ENCODE measurements around the gene POLR3A. TPM values are rescaled to one million over a fixed set of nuclear protein-coding genes. Genes with fewer than 3 reads are reported as not detected.

POLR3A gene
- total and polyA plus RNA-seq, 2 of the 13 experiments (the other 11 are each of a cell fraction or from before 2014, with no cell fraction given) = 13.6 to 19.2 TPM

GRCh38 chr10:77970869-77971803, 58.2 kb downstream of the POLR3A start (continued):
- TF ChIP-seq ZNF224 (CRISPR knock-in tag; IDR thresholded peaks at IDR 0.05) (no peak), MEIS1 (CRISPR knock-in tag; IDR thresholded peaks at IDR 0.05; ENCODE audit: borderline replicate concordance) (peak; percentile 69; the same call in 1 of the 2 replicates), MAX (IDR thresholded peaks at IDR 0.05) (peak; percentile 86), TCF7 (IDR thresholded peaks at IDR 0.05; ENCODE audit: low read depth) (0 out of 2 replicates have a peak, but pooled peaks have one; percentile 44), ZBTB20 (CRISPR knock-in tag; IDR thresholded peaks at IDR 0.05; ENCODE audit: borderline replicate concordance, low read depth) (peak; percentile 50; the same call in 1 of the 2 replicates), ZEB1 (IDR thresholded peaks at IDR 0.05; ENCODE audit: insufficient replicate concordance, low read depth) (no peak), ZNF691 (CRISPR knock-in tag; IDR thresholded peaks at IDR 0.05; ENCODE audit: borderline replicate concordance, low read depth) (peak; percentile 29; the same call in 1 of the 2 replicates), GZF1 (CRISPR knock-in tag; IDR thresholded peaks at IDR 0.05) (0 out of 2 replicates have a peak, but pooled peaks have one; percentile 27), MTERF4 (CRISPR knock-in tag; IDR thresholded peaks at IDR 0.05) (no peak), ZNF619 (CRISPR knock-in tag; IDR thresholded peaks at IDR 0.05) (no peak), HNF4A (CRISPR knock-in tag; IDR thresholded peaks at IDR 0.05) (peak; percentile 76), CEBPG (CRISPR knock-in tag; IDR thresholded peaks at IDR 0.05) (peak; percentile 46; the same call in 1 of the 2 replicates), MEF2D (CRISPR knock-in tag; IDR thresholded peaks at IDR 0.05) (peak; percentile 100), TARDBP (CRISPR knock-in tag; IDR thresholded peaks at IDR 0.05) (peak; percentile 64; the same call in 1 of the 2 replicates), MYNN (CRISPR knock-in tag; IDR thresholded peaks at IDR 0.05; ENCODE audit: low read depth) (no peak), ISL2 (CRISPR knock-in tag; IDR thresholded peaks at IDR 0.05) (peak; percentile 74; the same call in 1 of the 2 replicates), FOXJ3 (CRISPR knock-in tag; IDR thresholded peaks at IDR 0.05; ENCODE audit: borderline replicate concordance) (peak; percentile 46; the same call in 1 of the 2 replicates), ZNF800 (CRISPR knock-in tag; IDR thresholded peaks at IDR 0.05) (peak; percentile 40; the same call in 1 of the 2 replicates), GABPA (IDR thresholded peaks at IDR 0.05; ENCODE audit: low read depth, low read length) (no peak), GABPA (CRISPR knock-in tag; IDR thresholded peaks at IDR 0.05; ENCODE audit: low read depth) (peak; percentile 75), KDM6A (CRISPR knock-in tag; IDR thresholded peaks at IDR 0.05; ENCODE audit: low read depth) (peak; percentile 53), HNF4G (IDR thresholded peaks at IDR 0.05; ENCODE audit: borderline replicate concordance, low read depth, low read length) (peak; percentile 47; the same call in 1 of the 2 replicates), HNF4G (CRISPR knock-in tag; IDR thresholded peaks at IDR 0.05; ENCODE audit: borderline replicate concordance, low read depth) (no peak; the same call in 1 of the 2 replicates)
